HG03521 (cell line): ENCODE results near the gene KIAA0930.

Experiments used
- ATAC-seq: cut with Tn5 transposase; IDR thresholded peaks from one replicate; pipeline ENCODE4 v1.9.1; 2021; ENCODE audit warnings: mild to moderate bottlenecking, moderate library complexity; ENCODE audit not compliant: unreplicated experiment

Gene KIAA0930

DNA sequence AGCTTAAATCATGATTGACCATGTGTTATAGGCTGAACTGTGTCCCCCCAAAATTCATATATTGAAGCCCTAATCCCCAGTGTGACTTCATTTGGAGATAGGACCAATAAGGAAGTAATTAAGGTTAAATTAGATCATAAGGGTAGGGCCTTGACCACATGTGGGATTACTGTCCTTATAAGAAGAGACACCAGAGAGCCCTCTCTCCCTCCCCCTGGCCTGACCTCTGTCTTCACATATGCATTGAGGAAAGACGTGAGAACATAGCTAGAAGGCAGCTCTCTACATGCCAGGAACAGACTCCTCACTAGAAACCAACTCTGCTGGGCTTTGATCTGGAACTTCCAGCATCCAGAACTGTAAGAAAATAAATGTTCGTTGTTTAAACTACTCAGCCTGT is 90.6 kb downstream of the KIAA0930 start:
- ATAC-seq, result no peak

GRCh38 chr22:45149671-45150070 is 91.0 kb downstream of the KIAA0930 start:
- ATAC-seq, result no peak

DNA sequence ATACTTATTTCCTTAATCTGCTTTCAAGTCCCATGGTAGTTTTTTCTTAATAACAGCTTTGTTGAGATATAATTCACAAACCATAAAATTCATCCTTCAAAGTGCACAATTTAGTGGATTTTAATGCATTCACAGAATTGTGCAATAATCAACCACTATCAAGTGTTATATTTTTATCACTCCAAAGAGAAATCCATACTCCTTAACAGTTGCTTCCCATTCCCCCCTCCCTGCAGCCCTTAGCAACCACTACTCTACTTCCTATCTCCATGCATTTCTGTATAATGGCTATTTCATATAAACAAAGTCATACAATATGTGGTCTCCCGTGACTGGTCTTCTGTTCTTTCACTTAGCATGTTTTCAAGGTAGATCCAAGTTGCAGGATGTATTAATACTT is 95.8 kb downstream of the KIAA0930 start:
- no peak for ATAC-seq

DNA sequence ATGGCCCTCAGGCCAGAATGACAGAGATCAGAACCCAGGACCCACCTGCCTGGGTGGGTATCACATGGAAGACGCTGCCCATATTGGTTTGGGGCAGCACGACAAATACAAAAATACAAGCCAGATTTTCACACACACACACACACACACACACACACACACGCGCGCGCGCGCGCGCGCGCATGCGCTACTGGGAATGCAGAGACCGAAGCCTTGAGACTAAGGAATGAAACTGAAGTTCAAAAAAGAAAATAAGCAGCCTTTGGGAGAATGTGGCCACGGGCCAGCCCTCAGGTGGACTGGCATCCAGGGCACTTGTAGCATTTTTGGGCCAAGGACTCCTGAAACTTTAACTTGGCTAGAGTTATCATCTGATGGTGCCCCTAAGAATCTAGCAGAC is 98.3 kb downstream of the KIAA0930 start:
- ATAC-seq, result no peak
